ENCODE results near the gene JAKMIP3.

GRCh38 chr10:132064771-132065437, 842 bp upstream of the JAKMIP3 start:
- no peak for TF ChIP-seq CTCF (IDR thresholded peaks at IDR 0.05; ENCODE audit: insufficient read depth, low read length, poor library complexity, severe bottlenecking)
- no peak for TF ChIP-seq EZH2phosphoT487 (conservative IDR thresholded peaks at IDR 0.05; ENCODE audit: low read length)
